ENCODE results near the gene DUSP12. TPM values are rescaled to one million over a fixed set of nuclear protein-coding genes. Genes with fewer than 3 reads are reported as not detected.

The DUSP12 gene
- total and polyA plus RNA-seq, 9 of the 15 experiments (the other 6 are each of a cell fraction or from before 2014, with no cell fraction given) = 10.4 to 81.4 (median 43.6) TPM

DNA sequence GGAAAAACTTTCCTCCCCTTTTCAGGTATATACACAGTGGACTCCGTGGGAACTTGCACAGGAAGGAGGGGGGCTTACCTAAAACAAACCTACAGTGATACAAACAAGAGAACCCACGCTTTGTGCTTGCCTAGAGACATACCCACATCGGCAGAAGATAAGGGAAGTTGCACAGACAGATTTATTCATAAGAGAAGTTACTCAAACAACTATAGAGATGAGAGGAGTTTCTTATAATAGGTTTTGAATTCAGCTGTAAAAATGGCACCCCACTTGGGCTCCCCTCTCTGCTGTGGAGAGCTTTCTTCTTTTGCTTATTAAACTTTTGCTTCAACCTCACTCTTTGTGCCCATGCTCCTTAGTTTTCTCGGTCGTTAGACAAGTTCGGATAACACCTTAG is 1.8 kb upstream of the DUSP12 start:
- no peak overlapping the region for H3K9ac ChIP-seq (ENCODE audit: insufficient read depth in 1 of 2, low read depth in 2 of 2, low read length in 2 of 2)

DNA sequence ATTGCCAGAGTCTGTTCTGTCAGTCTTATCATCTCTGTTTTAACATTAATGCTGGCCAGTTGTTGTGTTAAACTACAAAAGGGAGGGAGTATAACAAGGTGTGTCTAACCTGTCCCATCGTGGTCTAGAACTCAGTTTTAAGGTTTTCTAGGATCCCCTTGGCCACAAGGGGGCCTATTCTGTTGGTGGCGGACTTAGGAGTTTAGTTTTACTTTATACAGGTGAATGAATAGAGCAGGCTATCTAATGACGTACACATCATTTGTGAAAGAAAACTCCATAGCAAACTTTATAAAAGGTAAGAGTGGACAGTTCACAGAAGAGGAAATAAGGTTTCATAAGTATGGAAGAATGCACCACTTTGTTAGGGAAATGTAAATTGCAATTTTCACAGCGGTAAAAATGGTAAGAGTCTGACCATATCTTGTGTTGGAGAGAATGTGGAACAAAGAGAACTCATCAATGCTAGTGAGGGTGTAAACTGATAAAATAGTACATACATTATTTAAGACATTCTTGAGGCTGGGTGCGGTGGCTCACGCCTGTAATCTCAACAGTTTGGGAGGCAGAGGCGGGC is 14.0 kb downstream of the DUSP12 start:
- peak; percentile 26 for FAIRE-seq
- in situ Hi-C loops (cut with MboI) (no loop called here), intact Hi-C loops (cut with micrococcal nuclease) (loop anchor here (10.0 kb wide), 1 partner anchor 271 kb away; no protein-coding TSS in a partner anchor)
- DNase-seq (ENCODE audit: extremely low read depth in 1 of 4, low spot score in 3 of 4) = peak; percentile 42 to 71 (median 45)
- peak overlapping the region; percentile 38 for H3K4me2 ChIP-seq (ENCODE audit: insufficient read depth, low read length)
- no peaks in the 10 kb centered on the region for H3K9me1 ChIP-seq (ENCODE audit: control insufficient read depth, insufficient read depth, low read length)
- H3K36me3 ChIP-seq (ENCODE audit: control insufficient read depth, insufficient read depth, low read length) = peaks cover 8% of the 10 kb centered on the region; the same call in 2 of the 3 replicates
- ATAC-seq = peak; percentile 69
- no peaks in the 10 kb centered on the region for H3K27me3 ChIP-seq (ENCODE audit: control insufficient read depth in 2 of 2, insufficient read depth in 2 of 2, low read length in 2 of 2)
- 0 out of 4 replicates have a peak overlapping the region, but pooled peaks of 1 of the 2 experiments have one; percentile 24 for H3K9ac ChIP-seq (ENCODE audit: insufficient read depth in 1 of 2, low read depth in 2 of 2, low read length in 2 of 2)
- no peaks in the 10 kb centered on the region for H4K20me1 ChIP-seq (replicated peaks; ENCODE audit: control insufficient read depth, insufficient read depth, low read length)
- H3K9me3 ChIP-seq (replicated peaks; ENCODE audit: control insufficient read depth, insufficient read depth, low read depth, low read length) = no peaks in the 10 kb centered on the region
- ChIA-PET POLR2A (interaction anchor here (1.5 kb wide), 1 partner anchor 14 kb away, joined by 5 read pairs; the partner anchor contains the start of gene DUSP12), CTCF (ENCODE audit: low intra/inter-chr PET ratio) (no interaction called here)
- H3K79me2 ChIP-seq (ENCODE audit: control insufficient read depth, insufficient read depth, low read length) = peaks cover 32% of the 10 kb centered on the region
- peak overlapping the region; percentile 90 for H2AFZ ChIP-seq (ENCODE audit: low read depth, low read length)
- peak overlapping the region; percentile 45; the same call in 1 of the 3 replicates for H3K27ac ChIP-seq (ENCODE audit: extremely low read depth, low read depth, low read length)
- H3K4me1 ChIP-seq (replicated peaks in 1 of 2; ENCODE audit: control insufficient read depth in 2 of 2, insufficient read depth in 2 of 2, low read length in 2 of 2) = peaks cover 3 to 8% of the 10 kb centered on the region in 2 experiments; a peak in 3 of 5 replicates
- no TSS peak for BruUV-seq (replicated peaks)
- WGBS (ENCODE audit: insufficient coverage, low coverage, missing lambda C conversion rate) = 60% methylated on average over 7 of the region's 7 CpGs
- no peak overlapping the region for H3K4me3 ChIP-seq
- TF ChIP-seq CC2D1A (IDR thresholded peaks at IDR 0.05) (no peak), CBX3 (IDR thresholded peaks at IDR 0.05; ENCODE audit: borderline replicate concordance in 1 of 2, low read length in 2 of 2) (no peak; a peak in 1 of 3 replicates)
- TF ChIP-seq, protein P1, sequence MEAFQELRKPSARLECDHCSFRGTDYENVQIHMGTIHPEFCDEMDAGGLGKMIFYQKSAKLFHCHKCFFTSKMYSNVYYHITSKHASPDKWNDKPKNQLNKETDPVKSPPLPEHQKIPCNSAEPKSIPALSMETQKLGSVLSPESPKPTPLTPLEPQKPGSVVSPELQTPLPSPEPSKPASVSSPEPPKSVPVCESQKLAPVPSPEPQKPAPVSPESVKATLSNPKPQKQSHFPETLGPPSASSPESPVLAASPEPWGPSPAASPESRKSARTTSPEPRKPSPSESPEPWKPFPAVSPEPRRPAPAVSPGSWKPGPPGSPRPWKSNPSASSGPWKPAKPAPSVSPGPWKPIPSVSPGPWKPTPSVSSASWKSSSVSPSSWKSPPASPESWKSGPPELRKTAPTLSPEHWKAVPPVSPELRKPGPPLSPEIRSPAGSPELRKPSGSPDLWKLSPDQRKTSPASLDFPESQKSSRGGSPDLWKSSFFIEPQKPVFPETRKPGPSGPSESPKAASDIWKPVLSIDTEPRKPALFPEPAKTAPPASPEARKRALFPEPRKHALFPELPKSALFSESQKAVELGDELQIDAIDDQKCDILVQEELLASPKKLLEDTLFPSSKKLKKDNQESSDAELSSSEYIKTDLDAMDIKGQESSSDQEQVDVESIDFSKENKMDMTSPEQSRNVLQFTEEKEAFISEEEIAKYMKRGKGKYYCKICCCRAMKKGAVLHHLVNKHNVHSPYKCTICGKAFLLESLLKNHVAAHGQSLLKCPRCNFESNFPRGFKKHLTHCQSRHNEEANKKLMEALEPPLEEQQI (IDR thresholded peaks at IDR 0.05) = peak; percentile 53; the same call in 1 of the 2 replicates
- TF ChIP-seq, protein P2, sequence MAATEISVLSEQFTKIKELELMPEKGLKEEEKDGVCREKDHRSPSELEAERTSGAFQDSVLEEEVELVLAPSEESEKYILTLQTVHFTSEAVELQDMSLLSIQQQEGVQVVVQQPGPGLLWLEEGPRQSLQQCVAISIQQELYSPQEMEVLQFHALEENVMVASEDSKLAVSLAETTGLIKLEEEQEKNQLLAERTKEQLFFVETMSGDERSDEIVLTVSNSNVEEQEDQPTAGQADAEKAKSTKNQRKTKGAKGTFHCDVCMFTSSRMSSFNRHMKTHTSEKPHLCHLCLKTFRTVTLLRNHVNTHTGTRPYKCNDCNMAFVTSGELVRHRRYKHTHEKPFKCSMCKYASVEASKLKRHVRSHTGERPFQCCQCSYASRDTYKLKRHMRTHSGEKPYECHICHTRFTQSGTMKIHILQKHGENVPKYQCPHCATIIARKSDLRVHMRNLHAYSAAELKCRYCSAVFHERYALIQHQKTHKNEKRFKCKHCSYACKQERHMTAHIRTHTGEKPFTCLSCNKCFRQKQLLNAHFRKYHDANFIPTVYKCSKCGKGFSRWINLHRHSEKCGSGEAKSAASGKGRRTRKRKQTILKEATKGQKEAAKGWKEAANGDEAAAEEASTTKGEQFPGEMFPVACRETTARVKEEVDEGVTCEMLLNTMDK (IDR thresholded peaks at IDR 0.05; ENCODE audit: borderline replicate concordance, insufficient read depth, low read depth, low read length, poor library complexity, severe bottlenecking) = peak; percentile 90
- TF ChIP-seq, protein P3, sequence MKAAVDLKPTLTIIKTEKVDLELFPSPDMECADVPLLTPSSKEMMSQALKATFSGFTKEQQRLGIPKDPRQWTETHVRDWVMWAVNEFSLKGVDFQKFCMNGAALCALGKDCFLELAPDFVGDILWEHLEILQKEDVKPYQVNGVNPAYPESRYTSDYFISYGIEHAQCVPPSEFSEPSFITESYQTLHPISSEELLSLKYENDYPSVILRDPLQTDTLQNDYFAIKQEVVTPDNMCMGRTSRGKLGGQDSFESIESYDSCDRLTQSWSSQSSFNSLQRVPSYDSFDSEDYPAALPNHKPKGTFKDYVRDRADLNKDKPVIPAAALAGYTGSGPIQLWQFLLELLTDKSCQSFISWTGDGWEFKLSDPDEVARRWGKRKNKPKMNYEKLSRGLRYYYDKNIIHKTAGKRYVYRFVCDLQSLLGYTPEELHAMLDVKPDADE (conservative IDR thresholded peaks at IDR 0.05; ENCODE audit: control insufficient read depth, low read depth, low read length) = no peak

More for the DNA sequence above, 1.8 kb upstream of the DUSP12 start:
- no peaks in the 10 kb centered on the region for H3K9me1 ChIP-seq (ENCODE audit: control insufficient read depth, insufficient read depth, low read length)
- H3K4me2 ChIP-seq (ENCODE audit: insufficient read depth, low read length) = no peak overlapping the region
- peaks cover 19% of the 10 kb centered on the region for H3K36me3 ChIP-seq (ENCODE audit: control insufficient read depth, insufficient read depth, low read length)
- H4K20me1 ChIP-seq (replicated peaks; ENCODE audit: control insufficient read depth, insufficient read depth, low read length) = no peaks in the 10 kb centered on the region; the same call in 1 of the 2 replicates
- BruUV-seq (replicated peaks) = no TSS peak
- ChIA-PET POLR2A (interaction anchor here (0.6 to 1.9 kb wide), 2 partner anchors 9 to 15 kb away, joined by 3 to 5 read pairs; no protein-coding TSS in a partner anchor), CTCF (ENCODE audit: low intra/inter-chr PET ratio) (interaction anchor here (0.6 to 1.1 kb wide), 2 partner anchors 13 to 344 kb away, joined by 3 to 4 read pairs; no protein-coding TSS in a partner anchor)
- peaks cover 14 to 29% of the 10 kb centered on the region in 2 experiments; a peak in 4 of 5 replicates for H3K4me1 ChIP-seq (replicated peaks in 1 of 2; ENCODE audit: control insufficient read depth in 2 of 2, insufficient read depth in 2 of 2, low read length in 2 of 2)
- WGBS (ENCODE audit: insufficient coverage, low coverage, missing lambda C conversion rate) = 14% methylated on average over 6 of the region's 6 CpGs
- no peak for ATAC-seq
- no peaks in the 10 kb centered on the region for H3K9me3 ChIP-seq (replicated peaks; ENCODE audit: control insufficient read depth, insufficient read depth, low read depth, low read length)
- no peak overlapping the region for H3K4me3 ChIP-seq
- no peak for FAIRE-seq
- TF ChIP-seq HOXB6 (CRISPR knock-in tag; IDR thresholded peaks at IDR 0.05; ENCODE audit: borderline replicate concordance) (no peak), MEIS2 (IDR thresholded peaks at IDR 0.05; ENCODE audit: partially characterized antibody) (peak; percentile 16), KDM1A (IDR thresholded peaks at IDR 0.05) (0 out of 4 replicates have a peak, but pooled peaks of 1 of the 2 experiments have one; percentile 3)
- no peak for DNase-seq (ENCODE audit: extremely low read depth in 1 of 4, low spot score in 3 of 4)
- H3K79me2 ChIP-seq (ENCODE audit: control insufficient read depth, insufficient read depth, low read length) = peaks cover 31% of the 10 kb centered on the region
- H3K27me3 ChIP-seq (ENCODE audit: control insufficient read depth in 2 of 2, insufficient read depth in 2 of 2, low read length in 2 of 2) = no peaks in the 10 kb centered on the region
- in situ Hi-C loops (cut with MboI) (no loop called here), intact Hi-C loops (cut with micrococcal nuclease) (loop anchor here (10.0 kb wide), 1 partner anchor 263 kb away; no protein-coding TSS in a partner anchor)
- no peak overlapping the region for H3K27ac ChIP-seq (ENCODE audit: extremely low read depth, low read depth, low read length)
- H2AFZ ChIP-seq (ENCODE audit: low read depth, low read length) = no peak overlapping the region
